GM12878 (cell line): ENCODE results near the gene MESP2. TPM values are rescaled to one million over a fixed set of nuclear protein-coding genes. Genes with fewer than 3 reads are reported as not detected.

Experiments
- ATAC-seq: fragments of 200-7000 bp; cut with Tn5 transposase; 3 replicates; pipeline ENCODE4 v1.9.1; 2020; ENCODE audit warnings: mild to moderate bottlenecking, moderate library complexity
- BruUV-seq: library from RNA; stranded (reverse); fragments of 400-500 nt; replicated peaks from 2 replicates; lab custom pipeline; 2021; lab: Mats Ljungman, UMichigan
- CTCF ChIA-PET: fragments of 300-600 bp; sonication (Branson Sonifier 250); formaldehyde crosslinking; extraction: SDS; loops from one replicate; lab custom pipeline; 2021; ENCODE audit warnings: inconsistent platforms; lab: Yijun Ruan, JAX
- POLR2A ChIA-PET: fragments of 350-600 bp; formaldehyde crosslinking; extraction: SDS; loops from one replicate; lab custom pipeline; 2021; ENCODE audit warnings: inconsistent platforms; lab: Charles Lee
- RAD21 ChIA-PET: fragments of 300-600 bp; sonication (Branson Sonifier 250); formaldehyde crosslinking; loops from one replicate; lab custom pipeline; 2023; ENCODE audit warnings: antibody characterized with exemption; ENCODE audit not compliant: unreplicated experiment; lab: Charles Lee
- SMC1A ChIA-PET: fragments of 300-600 bp; sonication (Branson Sonifier 250); formaldehyde crosslinking; loops from one replicate; lab custom pipeline; 2023; ENCODE audit not compliant: unreplicated experiment, uncharacterized antibody; lab: Charles Lee
- DNase-seq: peaks from one replicate; pipeline ENCODE4 v3.0.0-alpha.2; 2011; ENCODE audit warnings: low read depth, low spot score
- FAIRE-seq: peaks from 3 replicates; lab custom pipeline; 2011; peaks lifted over from hg19 to GRCh38; lab: Jason Lieb, UNC
- H2AFZ ChIP-seq: 2 replicates; pipeline ENCODE4 v1.6.0; 2011; ENCODE audit warnings: low read depth, low read length, control low read depth; ENCODE audit not compliant: control insufficient read depth
- H3K27ac ChIP-seq: 2 replicates; pipeline ENCODE4 v1.5.1; 2011; ENCODE audit warnings: control low read depth; ENCODE audit not compliant: control insufficient read depth, insufficient read depth
- H3K27me3 ChIP-seq, 2 experiments: replicated peaks in 1 of 2; 2 replicates each; pipeline versions ENCODE4 v1.6.0 to v1.6.1; 2011; ENCODE audit warnings: low read length in 1 of 2; ENCODE audit not compliant: control insufficient read depth in 2 of 2, insufficient read depth in 2 of 2
- H3K36me3 ChIP-seq, 2 experiments: 2 replicates each; pipeline ENCODE4 v1.5.1; 2011; ENCODE audit warnings: low read length in 1 of 2; ENCODE audit not compliant: control insufficient read depth in 2 of 2, insufficient read depth in 2 of 2
- H3K4me1 ChIP-seq: 2 replicates; pipeline ENCODE4 v1.6.1; 2011; ENCODE audit warnings: mild to moderate bottlenecking, low read length, moderate library complexity, mixed read lengths; ENCODE audit not compliant: control insufficient read depth, insufficient read depth
- H3K4me2 ChIP-seq: 2 replicates; pipeline ENCODE4 v1.6.0; 2011; ENCODE audit warnings: control low read depth; ENCODE audit not compliant: control insufficient read depth, insufficient read depth
- H3K4me3 ChIP-seq: fragments of 200-600 bp; sonication (generic); 2 replicates; pipeline ENCODE4 v1.5.1; 2016
- H3K79me2 ChIP-seq: 2 replicates; pipeline ENCODE4 v1.6.0; 2011; ENCODE audit warnings: low read length; ENCODE audit not compliant: control insufficient read depth, insufficient read depth
- H3K9ac ChIP-seq: 2 replicates; pipeline ENCODE4 v1.8.0; 2011; ENCODE audit warnings: low read length, control low read depth, mixed read lengths; ENCODE audit not compliant: control insufficient read depth, insufficient read depth
- H3K9me3 ChIP-seq: replicated peaks from 3 replicates; pipeline ENCODE4 v1.5.1; 2011; ENCODE audit warnings: mild to moderate bottlenecking, low read length; ENCODE audit not compliant: control insufficient read depth, insufficient read depth
- H4K20me1 ChIP-seq: 2 replicates; pipeline ENCODE4 v1.6.0; 2011; ENCODE audit not compliant: control insufficient read depth, insufficient read depth
- CHD1 ChIP-seq: IDR thresholded peaks from 2 replicates; pipeline ENCODE4 v1.6.1; 2012; ENCODE audit warnings: low read depth, low read length, improper control_type of control experiment
- EP300 ChIP-seq, 2 experiments: fragments of 150-350 bp in 1 of 2; IDR thresholded peaks; 2 replicates each; pipeline ENCODE4 v1.6.1; 2011 to 2012; ENCODE audit warnings: low read depth in 2 of 2, low read length in 2 of 2, borderline replicate concordance in 1 of 2, improper control_type of control experiment in 1 of 2, inconsistent platforms in 1 of 2; ENCODE audit not compliant: control insufficient read depth in 1 of 2
- GABPA ChIP-seq: IDR thresholded peaks from 2 replicates; pipeline ENCODE4 v1.6.1; 2014; ENCODE audit warnings: antibody characterized with exemption, low read depth, mild to moderate bottlenecking, inconsistent platforms
- JUNB ChIP-seq: IDR thresholded peaks from 2 replicates; pipeline ENCODE4 v1.6.1; 2016; ENCODE audit warnings: antibody characterized with exemption, mild to moderate bottlenecking
- MYB ChIP-seq: fragments of 150-350 bp; IDR thresholded peaks from 2 replicates; pipeline ENCODE4 v1.6.1; 2014; ENCODE audit warnings: mild to moderate bottlenecking, low read depth, low read length, borderline replicate concordance
- NR2C2 ChIP-seq: IDR thresholded peaks from 2 replicates; pipeline ENCODE4 v1.6.1; 2011; ENCODE audit warnings: borderline replicate concordance, low read depth; ENCODE audit not compliant: control insufficient read depth, insufficient read length
- POLR2AphosphoS5 ChIP-seq: IDR thresholded peaks from 2 replicates; pipeline ENCODE4 v1.6.1; 2011; ENCODE audit warnings: mild to moderate bottlenecking, low read length, inconsistent platforms
- SUPT20H ChIP-seq: IDR thresholded peaks from 2 replicates; pipeline ENCODE4 v1.6.1; 2011; ENCODE audit warnings: low read depth, mild to moderate bottlenecking, low read length, moderate library complexity, borderline replicate concordance; ENCODE audit not compliant: control insufficient read depth
- ZNF24 ChIP-seq: fragments of 450-650 bp; IDR thresholded peaks from 2 replicates; pipeline ENCODE4 v1.6.1; 2017; ENCODE audit warnings: antibody characterized with exemption, mild to moderate bottlenecking
- WGBS: methylation state at CpG from one replicate; pipeline ENCODE4 v1.1.6; 2016; ENCODE audit warnings: low lambda C conversion rate; ENCODE audit not compliant: insufficient replicate concordance, insufficient coverage; ENCODE audit errors: missing lambda C conversion rate; 5-methylcytosine and 5-hydroxymethylcytosine counted together
- in situ Hi-C: fragments of 300-500 bp; cut with MboI; formaldehyde crosslinking; loops from 9 replicates; pipeline ENCODE4 v1.14.3; 2018; ENCODE audit warnings: mixed read lengths
- intact Hi-C: fragments of 100-400 bp; cut with micrococcal nuclease; formaldehyde crosslinking; loops from one replicate; pipeline ENCODE4 v1.14.2; 2022; ENCODE audit not compliant: unreplicated experiment
- polyA plus RNA-seq, 11 experiments: library from polyadenylated mRNA; depleted of rRNA in 4 of 11; unstranded in 6 of 11; stranded (reverse) in 5 of 11; fragments of >200 nt; fragmentation: Nextera tagmentation in 4 of 11; fragmentation: Illumina TruSeq in 1 of 11; extraction: Ambion mirVana in 4 of 11; extraction: Trizol in 1 of 11; gene quantifications; 1 replicate in 1 of 11; 2 replicates in 10 of 11; pipeline versions ENCODE4 v1.2.1 to v1.2.3, GENCODE V29; 2011 to 2016; ENCODE audit warnings: inconsistent platforms in 2 of 11, missing spikeins in 2 of 11, low read depth in 1 of 11
- total RNA-seq, 4 experiments: library from RNA; depleted of rRNA in 3 of 4; stranded (reverse); fragments of >200 nt in 3 of 4; fragmentation: Illumina TruSeq in 1 of 4; extraction: Trizol in 1 of 4; gene quantifications; 2 replicates each; pipeline versions ENCODE4 v1.2.1 to v1.2.3, GENCODE V29; 2013 to 2021
- TF ChIP-seq, protein P1 (sequence below): fragments of 450-650 bp; formaldehyde crosslinking; IDR thresholded peaks from 2 replicates; pipeline ENCODE4 v1.4.0; 2022; ENCODE audit warnings: mild to moderate bottlenecking, moderate library complexity
- TF ChIP-seq, protein P2 (sequence below): IDR thresholded peaks from 2 replicates; pipeline ENCODE4 v1.6.1; 2012; ENCODE audit warnings: low read depth, low read length, improper control_type of control experiment

Gene MESP2
- total and polyA plus RNA-seq, 10 of the 15 experiments (the other 5 are each of a cell fraction or from before 2014, with no cell fraction given), result 0.04 TPM; not detected in 9

DNA sequence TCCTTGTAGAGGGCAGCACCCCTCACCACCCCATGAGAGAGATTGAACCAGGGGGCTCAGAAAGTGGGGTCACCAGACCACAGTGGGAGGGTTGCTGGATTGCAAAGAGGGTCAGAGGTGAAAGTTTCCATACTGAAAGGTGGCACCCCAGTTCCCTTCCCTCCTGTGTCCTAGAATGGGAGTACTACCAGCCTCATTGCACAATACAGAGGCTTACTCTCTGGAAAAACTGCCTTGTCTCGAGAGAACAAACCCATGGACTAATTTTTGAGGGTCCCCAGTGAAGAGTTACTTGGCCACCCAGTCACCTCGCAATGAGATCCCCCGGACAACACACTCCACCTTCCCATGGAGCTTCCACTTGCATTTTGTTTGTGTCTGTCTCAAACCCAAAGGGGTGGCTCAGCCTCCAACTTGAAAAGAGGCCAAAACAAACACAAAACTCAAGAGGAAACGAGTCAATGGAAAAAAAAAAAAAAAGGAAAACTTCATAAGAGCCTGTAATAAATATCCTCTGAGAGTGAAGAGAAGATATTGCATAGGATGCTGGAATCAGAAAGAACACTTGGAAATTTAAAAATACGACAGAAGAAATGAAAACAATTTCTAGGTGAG lies 18.6 kb downstream of the MESP2 start:
- Histone ChIP-seq H3K9me3 (no peaks in the 10 kb centered on the region), H3K4me1 (no peaks in the 10 kb centered on the region), H3K36me3 (no peaks in the 10 kb centered on the region), H3K4me2 (no peak overlapping the region), H3K4me3 (no peak overlapping the region), H3K27me3 (no peaks in the 10 kb centered on the region), H3K27ac (no peak overlapping the region), H3K9ac (no peak overlapping the region), H4K20me1 (no peaks in the 10 kb centered on the region), H2AFZ (no peak overlapping the region), H3K79me2 (no peaks in the 10 kb centered on the region)
- CTCF ChIA-PET, result interaction anchor here (0.9 to 1.3 kb wide), 4 partner anchors 12 to 80 kb away, joined by 3 to 6 read pairs (median 4); no protein-coding TSS in a partner anchor
- no peak for TF ChIP-seq MYB
- no peak for TF ChIP-seq SUPT20H
- TF ChIP-seq, protein P1, sequence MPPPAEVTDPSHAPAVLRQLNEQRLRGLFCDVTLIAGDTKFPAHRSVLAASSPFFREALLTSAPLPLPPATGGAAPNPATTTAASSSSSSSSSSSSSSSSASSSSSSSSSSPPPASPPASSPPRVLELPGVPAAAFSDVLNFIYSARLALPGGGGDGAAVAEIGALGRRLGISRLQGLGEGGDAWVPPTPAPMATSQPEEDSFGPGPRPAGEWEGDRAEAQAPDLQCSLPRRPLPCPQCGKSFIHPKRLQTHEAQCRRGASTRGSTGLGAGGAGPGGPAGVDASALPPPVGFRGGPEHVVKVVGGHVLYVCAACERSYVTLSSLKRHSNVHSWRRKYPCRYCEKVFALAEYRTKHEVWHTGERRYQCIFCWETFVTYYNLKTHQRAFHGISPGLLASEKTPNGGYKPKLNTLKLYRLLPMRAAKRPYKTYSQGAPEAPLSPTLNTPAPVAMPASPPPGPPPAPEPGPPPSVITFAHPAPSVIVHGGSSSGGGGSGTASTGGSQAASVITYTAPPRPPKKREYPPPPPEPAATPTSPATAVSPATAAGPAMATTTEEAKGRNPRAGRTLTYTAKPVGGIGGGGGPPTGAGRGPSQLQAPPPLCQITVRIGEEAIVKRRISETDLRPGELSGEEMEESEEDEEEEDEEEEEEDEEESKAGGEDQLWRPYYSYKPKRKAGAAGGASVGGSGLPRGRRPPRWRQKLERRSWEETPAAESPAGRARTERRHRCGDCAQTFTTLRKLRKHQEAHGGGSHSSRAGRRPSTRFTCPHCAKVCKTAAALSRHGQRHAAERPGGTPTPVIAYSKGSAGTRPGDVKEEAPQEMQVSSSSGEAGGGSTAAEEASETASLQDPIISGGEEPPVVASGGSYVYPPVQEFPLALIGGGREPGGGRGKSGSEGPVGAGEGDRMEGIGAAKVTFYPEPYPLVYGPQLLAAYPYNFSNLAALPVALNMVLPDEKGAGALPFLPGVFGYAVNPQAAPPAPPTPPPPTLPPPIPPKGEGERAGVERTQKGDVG (CRISPR knock-in tag), result no peak
- no peak for TF ChIP-seq POLR2AphosphoS5
- no peak for TF ChIP-seq CHD1
- no peak for TF ChIP-seq GABPA
- TF ChIP-seq NR2C2, result no peak
- TF ChIP-seq ZNF24, result no peak
- TF ChIP-seq JUNB, result no peak
- no peak for TF ChIP-seq EP300 (IDR thresholded peaks at IDR 0.05; ENCODE audit: borderline replicate concordance in 1 of 2, control insufficient read depth in 1 of 2, low read depth in 2 of 2, low read length in 2 of 2)
- TF ChIP-seq, protein P2, sequence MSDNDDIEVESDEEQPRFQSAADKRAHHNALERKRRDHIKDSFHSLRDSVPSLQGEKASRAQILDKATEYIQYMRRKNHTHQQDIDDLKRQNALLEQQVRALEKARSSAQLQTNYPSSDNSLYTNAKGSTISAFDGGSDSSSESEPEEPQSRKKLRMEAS, result no peak
- in situ Hi-C loops (no loop called here), intact Hi-C loops (no loop called here)
- BruUV-seq, result no TSS peak
- FAIRE-seq (no peak), ATAC-seq (no peak), DNase-seq (no peak)
- RAD21 ChIA-PET, result interaction anchor here (0.8 kb wide), 1 partner anchor 14 kb away, joined by 4 read pairs; no protein-coding TSS in a partner anchor
- POLR2A ChIA-PET, result interaction anchor here (0.7 kb wide), 1 partner anchor 14 kb away, joined by 3 read pairs; no protein-coding TSS in a partner anchor
- 43% methylated on average over 5 of the region's 5 CpGs for WGBS
- SMC1A ChIA-PET, result interaction anchor here (1.0 to 1.5 kb wide), 2 partner anchors 11 to 13 kb away, joined by 3 read pairs; no protein-coding TSS in a partner anchor
